Measurements from ENCODE around the gene ADAMTSL5.

DNA sequence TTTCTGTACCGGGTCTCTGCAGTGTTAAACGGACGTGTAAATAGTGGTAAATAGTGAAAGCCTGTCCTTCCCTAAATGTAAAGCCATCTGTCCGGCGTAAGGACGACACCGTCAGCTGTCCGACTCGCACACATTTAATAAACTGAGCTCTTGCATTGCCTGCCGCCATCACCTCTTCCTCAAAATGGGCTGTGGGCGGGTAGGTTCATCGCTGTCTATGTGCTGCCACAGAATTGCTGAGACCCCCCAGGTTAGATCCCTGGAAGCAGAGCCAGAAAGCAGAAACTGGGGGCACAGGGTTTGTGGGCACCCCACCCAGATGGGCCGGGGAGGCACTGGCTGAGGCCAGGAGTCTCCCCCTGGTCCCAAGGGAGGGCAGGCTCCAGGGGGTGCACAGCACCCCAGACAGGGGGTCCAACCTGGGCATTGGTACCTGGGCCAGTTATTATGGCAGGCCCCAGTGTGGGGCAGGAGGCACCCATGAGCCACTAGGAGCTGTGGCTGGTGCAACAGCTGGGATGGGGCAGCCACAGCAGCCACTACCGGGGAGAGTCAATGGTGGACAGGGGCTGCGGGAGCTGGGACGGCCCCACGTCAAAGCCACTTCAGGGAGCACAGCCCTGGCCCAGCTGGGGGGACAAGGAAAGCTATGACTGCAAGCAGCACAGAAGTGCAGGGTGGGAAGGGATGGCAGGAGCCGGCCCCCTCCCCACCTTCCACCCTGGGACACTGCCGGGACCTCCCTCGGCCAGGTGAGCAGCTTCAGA lies 39.6 kb downstream of the ADAMTSL5 start:
- TF ChIP-seq POLR2AphosphoS5 (IDR thresholded peaks at IDR 0.05) (no peak), POLR2A (IDR thresholded peaks at IDR 0.05) (no peak), EP300 (IDR thresholded peaks at IDR 0.05) (no peak)
- TF ChIP-seq, protein P1, sequence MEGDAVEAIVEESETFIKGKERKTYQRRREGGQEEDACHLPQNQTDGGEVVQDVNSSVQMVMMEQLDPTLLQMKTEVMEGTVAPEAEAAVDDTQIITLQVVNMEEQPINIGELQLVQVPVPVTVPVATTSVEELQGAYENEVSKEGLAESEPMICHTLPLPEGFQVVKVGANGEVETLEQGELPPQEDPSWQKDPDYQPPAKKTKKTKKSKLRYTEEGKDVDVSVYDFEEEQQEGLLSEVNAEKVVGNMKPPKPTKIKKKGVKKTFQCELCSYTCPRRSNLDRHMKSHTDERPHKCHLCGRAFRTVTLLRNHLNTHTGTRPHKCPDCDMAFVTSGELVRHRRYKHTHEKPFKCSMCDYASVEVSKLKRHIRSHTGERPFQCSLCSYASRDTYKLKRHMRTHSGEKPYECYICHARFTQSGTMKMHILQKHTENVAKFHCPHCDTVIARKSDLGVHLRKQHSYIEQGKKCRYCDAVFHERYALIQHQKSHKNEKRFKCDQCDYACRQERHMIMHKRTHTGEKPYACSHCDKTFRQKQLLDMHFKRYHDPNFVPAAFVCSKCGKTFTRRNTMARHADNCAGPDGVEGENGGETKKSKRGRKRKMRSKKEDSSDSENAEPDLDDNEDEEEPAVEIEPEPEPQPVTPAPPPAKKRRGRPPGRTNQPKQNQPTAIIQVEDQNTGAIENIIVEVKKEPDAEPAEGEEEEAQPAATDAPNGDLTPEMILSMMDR (IDR thresholded peaks at IDR 0.05) = no peak

Data from gastroesophageal sphincter (tissue), 3 donors.